Bronchial epithelial cell (primary cell): ENCODE data around the gene LCN2. TPM values are rescaled to one million over a fixed set of nuclear protein-coding genes. Genes with fewer than 3 reads are reported as not detected.
"Not testable (repeated sequence)": the region's sequence is repeated elsewhere in the genome, so short reads cannot be mapped to it uniquely, and the experiment has no call there.

Experiments
- DNase-seq: peaks from one replicate; pipeline ENCODE4 v3.0.0-alpha.2; 2010; ENCODE audit warnings: low read depth
- FAIRE-seq: peaks from 2 replicates; lab custom pipeline; 2011; peaks lifted over from hg19 to GRCh38; lab: Jason Lieb, UNC
- H3K27me3 ChIP-seq: 2 replicates; pipeline ENCODE4 v1.5.1; 2011; ENCODE audit warnings: low read length; ENCODE audit not compliant: control insufficient read depth, insufficient read depth
- H3K36me3 ChIP-seq: 2 replicates; pipeline ENCODE4 v1.5.1; 2011; ENCODE audit warnings: low read length; ENCODE audit not compliant: control insufficient read depth, insufficient read depth
- H3K4me3 ChIP-seq: 2 replicates; pipeline ENCODE4 v1.5.1; 2011; ENCODE audit warnings: mild to moderate bottlenecking, low read depth, low read length, control low read depth
- total RNA-seq: library from RNA; depleted of rRNA; stranded (reverse); fragments of >200 nt; gene quantifications from 2 replicates; pipeline ENCODE4 v1.2.1, GENCODE V29; 2014
- TF ChIP-seq, protein P1 (sequence below): IDR thresholded peaks from 2 replicates; pipeline ENCODE4 v1.5.1; 2011; ENCODE audit warnings: mild to moderate bottlenecking, moderate library complexity, low read length, control low read depth, inconsistent platforms; ENCODE audit not compliant: insufficient read depth, severe bottlenecking

Gene LCN2
- total RNA-seq, 1 donor from 2014 or later = 48.4 TPM

- H3K36me3 ChIP-seq, DNase-seq: not testable (repeated sequence)
- peak; percentile 13 for FAIRE-seq
These were observed 17.1 kb upstream of the LCN2 start for GRCh38 chr9:128132139-128132538.

GRCh38 chr9:128135561-128135960 lies 13.7 kb upstream of the LCN2 start:
- H3K27me3 ChIP-seq, H3K4me3 ChIP-seq, DNase-seq, FAIRE-seq, H3K36me3 ChIP-seq: not testable (repeated sequence)

More at GRCh38 chr9:128132139-128132538, 17.1 kb upstream of the LCN2 start:
- not testable (repeated sequence) for H3K4me3 ChIP-seq, H3K27me3 ChIP-seq

GRCh38 chr9:128136816-128137793 lies 12.1 kb upstream of the LCN2 start:
- no peak for DNase-seq
- Histone ChIP-seq H3K4me3 (no peak overlapping the region), H3K27me3 (no peaks in the 10 kb centered on the region), H3K36me3 (no peaks in the 10 kb centered on the region)
- TF ChIP-seq, protein P1, sequence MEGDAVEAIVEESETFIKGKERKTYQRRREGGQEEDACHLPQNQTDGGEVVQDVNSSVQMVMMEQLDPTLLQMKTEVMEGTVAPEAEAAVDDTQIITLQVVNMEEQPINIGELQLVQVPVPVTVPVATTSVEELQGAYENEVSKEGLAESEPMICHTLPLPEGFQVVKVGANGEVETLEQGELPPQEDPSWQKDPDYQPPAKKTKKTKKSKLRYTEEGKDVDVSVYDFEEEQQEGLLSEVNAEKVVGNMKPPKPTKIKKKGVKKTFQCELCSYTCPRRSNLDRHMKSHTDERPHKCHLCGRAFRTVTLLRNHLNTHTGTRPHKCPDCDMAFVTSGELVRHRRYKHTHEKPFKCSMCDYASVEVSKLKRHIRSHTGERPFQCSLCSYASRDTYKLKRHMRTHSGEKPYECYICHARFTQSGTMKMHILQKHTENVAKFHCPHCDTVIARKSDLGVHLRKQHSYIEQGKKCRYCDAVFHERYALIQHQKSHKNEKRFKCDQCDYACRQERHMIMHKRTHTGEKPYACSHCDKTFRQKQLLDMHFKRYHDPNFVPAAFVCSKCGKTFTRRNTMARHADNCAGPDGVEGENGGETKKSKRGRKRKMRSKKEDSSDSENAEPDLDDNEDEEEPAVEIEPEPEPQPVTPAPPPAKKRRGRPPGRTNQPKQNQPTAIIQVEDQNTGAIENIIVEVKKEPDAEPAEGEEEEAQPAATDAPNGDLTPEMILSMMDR = no peak
- FAIRE-seq = peak; percentile 91

- DNase-seq = no peak
- TF ChIP-seq, protein P1 = no peak
- no peaks in the 10 kb centered on the region for H3K36me3 ChIP-seq
- H3K4me3 ChIP-seq = no peak overlapping the region
- no peaks in the 10 kb centered on the region for H3K27me3 ChIP-seq
- no peak for FAIRE-seq
These were observed 11.3 kb upstream of the LCN2 start for GRCh38 chr9:128138001-128138400.

DNA sequence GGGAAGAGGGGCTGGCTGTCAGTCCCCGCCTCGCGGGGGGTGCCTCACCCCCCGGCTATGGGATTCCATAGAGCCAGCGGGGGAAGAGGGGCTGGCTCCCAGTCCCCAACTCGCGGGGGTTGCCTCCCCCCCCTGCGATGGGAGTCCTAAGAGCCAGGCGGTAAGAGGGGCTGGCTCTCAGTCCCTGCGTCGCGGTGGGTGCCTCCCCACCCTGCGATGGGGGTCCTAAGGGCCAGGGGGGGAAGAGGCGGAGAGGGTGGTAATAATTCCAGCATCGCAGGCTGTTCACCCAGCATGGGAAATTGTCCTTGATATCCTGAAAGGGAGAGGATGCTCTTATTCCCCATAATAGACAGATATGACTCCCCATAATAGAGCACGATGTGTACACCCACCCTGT lies 9.6 kb upstream of the LCN2 start:
- no peaks in the 10 kb centered on the region for H3K27me3 ChIP-seq
- TF ChIP-seq, protein P1 = no peak
- DNase-seq (no peak), FAIRE-seq (no peak)
- H3K4me3 ChIP-seq = no peak overlapping the region
- no peaks in the 10 kb centered on the region for H3K36me3 ChIP-seq

DNA sequence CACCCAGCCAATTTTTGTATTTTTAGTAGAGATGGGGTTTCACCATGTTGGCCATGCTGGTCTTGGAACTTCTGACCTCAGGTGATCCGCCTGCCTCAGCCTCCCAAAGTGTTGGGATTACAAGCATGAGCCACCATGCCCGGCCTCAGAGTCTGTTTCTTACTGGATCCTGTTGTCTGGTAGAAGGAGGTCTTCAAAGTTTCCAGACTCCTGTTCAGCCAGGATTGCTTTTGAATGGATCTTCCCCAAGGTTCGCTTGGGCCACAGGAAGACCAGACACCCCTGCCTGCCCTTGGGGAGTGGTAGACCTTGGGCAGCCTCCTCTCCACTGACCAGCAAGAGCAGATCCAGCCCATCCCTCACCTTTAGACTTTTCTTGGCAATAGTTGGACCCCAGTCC lies 7.6 kb upstream of the LCN2 start:
- no peak for FAIRE-seq
- no peak for DNase-seq
- no peaks in the 10 kb centered on the region for H3K36me3 ChIP-seq
- TF ChIP-seq, protein P1 = no peak
- H3K4me3 ChIP-seq = no peak overlapping the region
- no peaks in the 10 kb centered on the region for H3K27me3 ChIP-seq
